ENCODE data around the gene CCDC112. TPM values are rescaled to one million over a fixed set of nuclear protein-coding genes. Genes with fewer than 3 reads are reported as not detected.
A peak's percentile ranks its signal among the peaks of the same experiment; 100 is the strongest.

CCDC112 gene
- total RNA-seq, 1 experiment from 2014 or later, result 4.3 TPM

DNA sequence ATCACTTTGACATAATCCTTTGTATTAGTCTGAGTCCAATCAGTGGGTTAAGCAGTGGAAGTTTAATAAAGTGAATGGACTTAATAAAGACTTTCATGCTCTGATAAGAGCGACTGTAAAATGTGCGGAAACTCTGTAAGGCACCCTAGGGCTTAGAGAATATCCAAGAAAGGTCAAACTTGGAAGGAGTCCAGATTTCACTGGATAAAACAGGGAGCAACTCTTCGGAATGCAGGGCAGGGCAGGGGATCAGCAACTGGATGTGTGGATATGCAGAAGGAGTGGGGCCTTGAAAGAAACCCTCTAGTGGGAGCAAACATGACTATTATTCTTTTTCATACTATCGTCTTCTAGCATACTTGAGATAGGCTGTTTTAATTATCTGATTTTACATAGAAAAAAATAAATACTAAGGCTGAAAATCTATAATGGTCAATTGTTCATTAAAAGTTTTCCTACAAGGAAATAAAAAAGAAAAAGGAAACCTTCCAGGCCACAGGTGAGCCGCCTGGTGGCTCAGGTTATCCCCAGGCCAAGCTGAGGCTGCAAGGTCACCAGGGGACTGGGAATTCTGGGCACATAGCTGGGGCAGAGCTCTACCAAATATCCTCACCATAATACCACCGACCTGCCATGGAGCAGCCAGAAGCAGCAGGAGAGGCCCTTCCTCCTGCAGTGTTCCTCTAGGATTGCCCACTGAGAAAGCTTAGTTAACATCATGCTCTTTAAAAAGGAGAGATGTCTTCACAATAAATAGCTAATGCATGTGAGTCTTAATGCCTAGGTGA, 46.3 kb upstream of the CCDC112 start:
- no TSS peak for BruUV-seq (replicated peaks)
- 0 out of 2 replicates have a peak, but pooled peaks cover 11% of the 10 kb centered on the region for H3K9me3 ChIP-seq (ENCODE audit: insufficient read depth, low read depth)
- H3K27me3 ChIP-seq (ENCODE audit: insufficient read depth, low read depth), result no peaks in the 10 kb centered on the region
- H3K36me3 ChIP-seq (ENCODE audit: low read depth), result no peaks in the 10 kb centered on the region
- intact Hi-C loops (cut with micrococcal nuclease; ENCODE audit: unreplicated experiment), result no loop called here
- no peaks in the 10 kb centered on the region for H3K79me2 ChIP-seq (ENCODE audit: low read depth)
- H3K4me1 ChIP-seq (replicated peaks; ENCODE audit: insufficient read depth), result peaks cover 21% of the 10 kb centered on the region
- no peaks in the 10 kb centered on the region for H4K20me1 ChIP-seq (ENCODE audit: insufficient read depth)
- TF ChIP-seq EZH2 (IDR thresholded peaks at IDR 0.05; ENCODE audit: low read depth), result no peak
- no peak for TF ChIP-seq CTCF (conservative IDR thresholded peaks at IDR 0.05)
- POLR2A ChIA-PET (ENCODE audit: unreplicated experiment), result no interaction called here
- H3K9me2 ChIP-seq (ENCODE audit: insufficient read depth), result no peaks in the 10 kb centered on the region
- H3K27ac ChIP-seq, result peak overlapping the region; percentile 89
- H2AFZ ChIP-seq, result no peak overlapping the region
- CTCF ChIA-PET, result interaction anchor here (0.6 kb wide), 1 partner anchor 356 kb away, joined by 3 read pairs; no protein-coding TSS in a partner anchor
- DNase-seq, result no peak
- no peak overlapping the region for H3K4me2 ChIP-seq
- no peak overlapping the region for H3K4me3 ChIP-seq
- peaks cover 8% of the 10 kb centered on the region; the same call in 1 of the 2 replicates for H3F3A ChIP-seq (ENCODE audit: insufficient read depth, low read depth)

DNA sequence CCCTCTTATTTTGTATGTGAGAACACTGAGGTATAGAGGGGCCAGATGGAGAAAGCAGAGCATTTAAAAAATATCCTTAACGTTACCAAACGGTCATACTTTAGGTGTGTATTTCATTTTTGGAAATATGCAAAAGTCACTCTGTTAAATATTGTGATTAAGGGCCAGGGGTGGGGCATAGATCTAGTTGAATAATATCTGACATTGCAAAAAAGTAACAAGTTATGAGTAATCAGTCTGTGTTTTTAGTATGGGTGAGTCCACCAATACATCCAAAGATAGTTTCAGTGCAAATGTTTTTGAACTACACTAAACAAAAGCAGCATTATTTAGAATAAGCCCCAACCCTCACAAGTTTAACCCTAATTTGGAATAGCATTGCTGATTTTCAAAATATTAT, 45.3 kb upstream of the CCDC112 start:
- Histone ChIP-seq H3K4me3 (no peak overlapping the region), H3K9me3 (ENCODE audit: insufficient read depth, low read depth) (0 out of 2 replicates have a peak, but pooled peaks cover 11% of the 10 kb centered on the region), H3K4me2 (no peak overlapping the region), H3K9me2 (ENCODE audit: insufficient read depth) (no peaks in the 10 kb centered on the region), H3F3A (ENCODE audit: insufficient read depth, low read depth) (peaks cover 8% of the 10 kb centered on the region; the same call in 1 of the 2 replicates), H3K27ac (no peak overlapping the region), H4K20me1 (ENCODE audit: insufficient read depth) (no peaks in the 10 kb centered on the region), H3K27me3 (ENCODE audit: insufficient read depth, low read depth) (no peaks in the 10 kb centered on the region), H3K79me2 (ENCODE audit: low read depth) (no peaks in the 10 kb centered on the region), H3K36me3 (ENCODE audit: low read depth) (no peaks in the 10 kb centered on the region), H3K4me1 (replicated peaks; ENCODE audit: insufficient read depth) (peaks cover 21% of the 10 kb centered on the region), H2AFZ (no peak overlapping the region)
- BruUV-seq (replicated peaks), result no TSS peak
- no peak for DNase-seq
- POLR2A ChIA-PET (ENCODE audit: unreplicated experiment), result interaction anchor here (0.7 kb wide), 1 partner anchor 33 kb away, joined by 3 read pairs; no protein-coding TSS in a partner anchor
- intact Hi-C loops (cut with micrococcal nuclease; ENCODE audit: unreplicated experiment), result no loop called here
- TF ChIP-seq CTCF (conservative IDR thresholded peaks at IDR 0.05) (no peak), EZH2 (IDR thresholded peaks at IDR 0.05; ENCODE audit: low read depth) (no peak)
- CTCF ChIA-PET, result no interaction called here

- H4K20me1 ChIP-seq (ENCODE audit: insufficient read depth), result no peaks in the 10 kb centered on the region
- TF ChIP-seq EZH2 (IDR thresholded peaks at IDR 0.05; ENCODE audit: low read depth), result no peak
- no peak for TF ChIP-seq CTCF (conservative IDR thresholded peaks at IDR 0.05)
- POLR2A ChIA-PET (ENCODE audit: unreplicated experiment), result no interaction called here
- no peaks in the 10 kb centered on the region for H3K27me3 ChIP-seq (ENCODE audit: insufficient read depth, low read depth)
- intact Hi-C loops (cut with micrococcal nuclease; ENCODE audit: unreplicated experiment), result no loop called here
- H3K79me2 ChIP-seq (ENCODE audit: low read depth), result no peaks in the 10 kb centered on the region
- H3K9me3 ChIP-seq (ENCODE audit: insufficient read depth, low read depth), result no peaks in the 10 kb centered on the region
- CTCF ChIA-PET, result no interaction called here
- no peak overlapping the region for H2AFZ ChIP-seq
- no peak overlapping the region for H3K4me2 ChIP-seq
- H3K9me2 ChIP-seq (ENCODE audit: insufficient read depth), result no peaks in the 10 kb centered on the region
- DNase-seq, result no peak
- H3K36me3 ChIP-seq (ENCODE audit: low read depth), result no peaks in the 10 kb centered on the region
- BruUV-seq (replicated peaks), result no TSS peak
- H3K4me1 ChIP-seq (replicated peaks; ENCODE audit: insufficient read depth), result peaks cover 13% of the 10 kb centered on the region
- H3F3A ChIP-seq (ENCODE audit: insufficient read depth, low read depth), result peaks cover 2% of the 10 kb centered on the region; the same call in 1 of the 2 replicates
- no peak overlapping the region for H3K27ac ChIP-seq
- no peak overlapping the region for H3K4me3 ChIP-seq
Measured at GRCh38 chr5:115338851-115339250, 42.4 kb upstream of the CCDC112 start.

All from PC-9 (cell line).